DMS153 treated with DMSO at 0.1 percent for 48 hours (cell line): ENCODE measurements around the gene KLF8.
"Not testable (repeated sequence)": the region's sequence is repeated elsewhere in the genome, so short reads cannot be mapped to it uniquely, and the experiment has no call there.

Experiments
- DNase-seq: peaks from one replicate; lab custom pipeline; 2025; ENCODE audit not compliant: unreplicated experiment; lab: John Stamatoyannopoulos, UW

The KLF8 gene

DNA sequence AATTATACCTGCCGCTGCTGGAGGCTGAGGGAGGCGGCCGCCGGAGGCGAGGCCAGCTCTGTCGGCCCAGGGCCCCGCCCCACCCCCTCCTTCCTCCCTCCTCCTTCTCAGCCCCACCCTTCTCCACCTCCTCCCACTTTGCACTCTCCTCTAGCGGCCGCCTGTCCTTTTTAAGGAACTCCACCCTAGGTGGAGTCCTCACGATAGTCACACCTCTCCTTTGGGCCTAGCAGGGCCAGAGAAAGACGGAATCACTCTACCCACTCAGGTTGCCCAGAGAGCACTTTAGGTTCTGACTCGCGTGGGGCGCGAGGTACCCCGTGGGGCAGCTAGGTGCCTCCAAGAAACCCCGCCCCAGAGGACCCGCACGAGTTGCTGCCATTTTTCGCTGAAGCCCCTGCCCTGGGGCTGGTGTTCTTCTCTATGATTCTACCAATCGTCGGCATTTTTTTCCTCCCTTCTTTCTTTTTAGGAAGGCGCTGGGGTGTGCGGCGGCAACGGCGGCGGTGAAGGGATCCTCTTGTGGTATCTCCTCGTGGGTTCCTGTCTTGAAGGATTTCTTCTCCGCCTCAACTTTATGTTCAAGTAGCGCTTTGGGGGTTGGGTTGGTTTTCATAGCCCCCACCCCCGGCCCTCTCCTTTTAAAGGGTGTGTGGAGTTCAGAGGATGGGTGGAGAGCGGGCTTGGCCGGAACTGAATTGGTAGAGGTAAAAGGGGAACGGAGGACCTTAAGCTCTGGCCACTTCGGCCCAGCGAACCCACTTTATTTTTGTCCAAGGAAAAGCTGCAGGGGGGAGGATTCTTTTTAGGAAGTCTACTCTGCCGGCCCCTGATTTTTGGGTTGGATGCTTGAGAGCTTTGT is at the start of gene KLF8:
KLF8 (plus strand) TSS at position 136 of the 862 bp plus-strand sequence. CDS start 979 bp downstream, outside the sequence.
- no peak for DNase-seq

DNA sequence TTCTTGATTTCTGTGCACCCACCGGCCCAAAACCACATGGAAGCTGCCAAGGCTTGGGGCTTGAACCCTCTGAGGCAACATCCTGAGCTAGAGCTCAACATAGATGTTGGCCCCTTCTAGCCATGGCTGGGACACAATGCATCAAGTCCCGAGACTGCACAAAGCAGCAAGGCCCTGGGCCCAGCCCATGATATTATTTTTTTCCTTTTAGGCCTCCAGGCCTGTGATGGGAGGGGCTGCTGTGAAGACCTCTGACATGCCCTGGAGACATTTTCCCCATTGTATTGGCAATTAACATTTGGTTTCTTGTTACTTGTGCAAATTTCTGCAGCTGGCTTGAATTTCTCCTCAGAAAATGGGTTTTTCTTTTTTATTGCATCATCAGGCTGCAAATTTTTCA is 25.2 kb upstream of the KLF8 start:
- DNase-seq: not testable (repeated sequence)

DNA sequence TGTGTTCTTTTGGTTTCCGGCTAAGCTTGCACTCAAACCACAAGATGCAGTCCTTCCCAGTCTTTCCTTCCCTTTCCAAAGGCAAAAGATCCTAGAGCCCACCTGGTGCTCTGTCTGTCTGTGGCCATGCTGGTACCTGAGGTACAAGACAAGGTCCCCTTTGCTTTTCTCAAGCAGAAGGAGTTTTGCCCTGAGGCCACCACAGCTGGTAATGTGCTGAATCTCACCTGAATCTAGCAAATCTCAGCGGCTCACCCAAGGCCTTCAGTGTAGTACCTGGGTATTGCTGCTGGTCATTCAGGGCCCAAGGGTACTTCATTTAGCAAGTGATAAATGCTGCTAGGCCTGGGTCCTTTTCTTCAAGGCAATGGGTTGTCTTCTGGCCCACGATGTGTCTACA is 20.5 kb upstream of the KLF8 start:
- no peak for DNase-seq

DNA sequence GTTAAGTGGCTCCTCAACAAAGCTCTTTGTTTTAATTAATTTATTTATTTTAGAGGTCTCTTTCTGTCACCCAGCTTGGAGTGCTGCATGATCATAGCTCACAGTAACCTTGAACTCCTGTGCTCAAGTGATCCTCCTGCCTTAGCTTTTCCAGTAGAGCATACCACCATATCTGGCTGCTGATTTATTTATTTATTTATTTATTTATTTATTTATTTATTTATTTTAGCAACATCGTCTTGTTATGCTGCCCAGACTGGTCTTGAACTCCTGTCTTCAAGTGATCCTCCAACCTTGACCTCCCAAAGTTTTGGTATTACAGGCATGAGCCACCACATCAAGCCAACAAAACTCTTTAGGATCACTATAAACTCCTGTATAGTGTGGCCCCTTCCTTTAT is 15.8 kb upstream of the KLF8 start:
- DNase-seq: no peak

DNA sequence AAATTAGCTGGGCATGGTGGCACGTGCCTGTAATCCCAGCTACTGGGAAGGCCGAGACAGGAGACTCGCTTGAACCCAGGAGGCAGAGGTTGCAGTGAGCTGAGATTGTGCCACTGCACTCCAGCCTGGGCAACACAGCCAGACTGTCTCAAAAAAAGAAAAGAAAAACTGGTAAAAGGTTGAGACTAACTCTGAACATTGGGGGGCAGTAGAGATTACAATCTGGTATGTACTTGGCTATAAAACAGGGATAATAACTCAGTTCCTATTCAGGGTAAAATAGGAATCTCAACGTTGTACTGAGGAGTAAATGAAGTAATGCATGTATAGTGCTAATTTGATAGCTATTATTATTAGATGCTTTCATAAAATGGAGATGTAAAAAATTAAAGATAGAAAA is 12.5 kb upstream of the KLF8 start:
- DNase-seq: no peak

DNA sequence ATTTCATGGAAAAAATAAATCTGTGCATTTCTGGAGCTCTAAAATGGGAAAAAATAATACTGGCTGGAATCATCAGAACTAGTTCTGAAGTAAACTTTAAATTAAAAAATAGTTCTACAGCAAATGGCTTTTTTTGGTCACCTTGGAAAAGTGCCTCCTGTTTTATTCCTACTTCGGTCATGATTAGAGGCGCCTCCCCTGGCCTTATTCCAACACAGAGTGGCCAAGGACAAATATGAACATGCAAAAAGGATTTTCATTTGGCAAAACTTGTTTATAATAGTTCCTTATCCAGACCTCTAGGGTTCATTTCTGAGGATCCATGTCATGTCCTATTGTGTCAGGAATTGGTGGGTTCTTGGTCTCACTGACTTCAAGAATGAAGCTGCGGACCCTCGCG is 11.1 kb upstream of the KLF8 start:
- no peak for DNase-seq

DNA sequence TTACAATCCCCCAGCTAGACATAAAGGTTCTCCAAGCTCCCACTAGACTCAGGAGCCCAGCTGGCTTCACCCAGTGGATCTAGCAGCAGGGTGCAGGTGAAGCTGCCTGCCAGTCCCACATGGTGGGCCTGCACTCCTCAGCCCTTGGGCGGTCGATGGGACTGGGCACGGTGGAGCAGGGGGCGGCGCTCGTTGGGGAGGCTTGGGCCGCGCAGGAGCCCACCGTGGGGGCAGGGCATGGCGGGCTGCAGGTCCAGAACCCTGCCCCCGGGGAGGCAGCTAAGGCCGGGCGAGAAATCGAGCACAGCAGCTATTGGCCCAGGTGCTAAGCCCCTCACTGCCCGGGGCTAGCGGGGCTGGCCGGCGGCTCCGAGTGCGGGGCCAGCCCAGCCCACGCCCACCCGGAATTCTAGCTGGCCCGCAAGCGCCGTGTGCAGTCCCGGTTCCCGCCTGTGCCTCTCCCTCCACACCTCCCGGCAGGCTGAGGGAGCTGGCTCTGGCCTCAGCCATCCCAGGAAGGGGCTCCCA is 9.6 kb upstream of the KLF8 start:
- no peak for DNase-seq

DNA sequence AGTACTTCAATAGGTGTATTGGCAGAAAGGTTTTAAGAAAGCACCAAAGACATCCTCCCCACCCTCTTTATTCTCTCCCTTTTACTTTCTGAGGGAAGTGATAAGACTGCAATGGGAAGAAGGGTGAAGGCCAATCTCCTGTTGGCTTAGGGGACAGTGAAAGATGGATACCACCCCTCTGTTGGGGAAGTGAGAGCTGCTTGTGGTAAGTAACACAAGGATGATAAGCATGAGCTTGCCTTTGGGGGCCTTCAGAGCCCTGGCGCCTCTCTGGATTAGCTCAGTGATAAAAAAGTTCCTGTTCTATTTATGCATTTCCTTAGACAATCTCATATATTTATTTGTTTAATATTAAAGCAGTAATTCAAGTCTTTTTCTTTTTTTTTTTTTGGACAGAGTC is 5.2 kb upstream of the KLF8 start:
- DNase-seq: no peak

DNA sequence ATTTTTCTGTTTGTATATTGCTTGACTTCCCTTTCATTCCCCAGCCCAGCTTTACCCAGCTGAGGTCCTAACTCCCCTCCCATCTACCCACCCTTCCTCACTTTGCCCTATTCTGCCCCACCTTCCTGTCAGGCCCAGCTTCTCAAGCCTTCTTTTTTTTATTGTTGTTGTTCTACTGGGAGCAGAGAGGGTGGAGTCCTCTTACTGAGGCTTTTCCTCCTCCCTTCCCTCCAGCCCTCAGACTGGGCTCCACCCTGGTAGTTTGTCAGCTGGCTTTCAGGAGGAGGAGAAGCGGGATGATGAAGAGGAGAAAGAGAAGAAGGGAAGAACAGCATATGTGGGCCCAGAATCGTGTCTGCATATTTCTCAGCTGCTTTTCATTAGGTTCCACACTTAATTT is 3.2 kb upstream of the KLF8 start:
- DNase-seq: no peak

DNA sequence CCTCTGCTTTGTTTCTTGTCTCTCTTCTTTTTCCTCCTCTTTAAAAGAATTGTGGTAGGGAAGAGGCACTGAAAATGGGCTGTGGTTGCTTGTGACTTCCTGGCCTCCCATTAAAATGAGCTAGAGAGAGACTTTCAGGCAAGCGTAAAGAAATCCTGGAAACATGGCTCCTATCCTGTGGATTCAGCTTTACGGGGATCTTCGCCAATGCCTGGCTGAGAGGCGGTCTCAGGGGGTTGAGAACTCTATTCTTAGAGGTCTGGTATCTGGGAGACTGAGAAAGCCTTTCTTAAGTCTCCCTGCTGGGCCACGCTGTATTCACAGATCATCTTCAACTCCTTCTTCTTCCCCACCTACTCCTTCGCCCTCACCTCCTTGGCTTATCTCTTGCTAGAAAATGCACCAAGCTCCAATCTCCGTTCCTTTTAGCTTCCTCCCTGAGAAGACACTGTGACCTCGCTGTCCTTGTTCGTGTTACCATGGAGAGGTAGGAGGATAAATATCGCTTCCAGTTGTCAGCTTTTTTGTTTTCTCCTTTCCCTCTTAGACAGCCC is 542 bp upstream of the KLF8 start:
- no peak for DNase-seq

DNA sequence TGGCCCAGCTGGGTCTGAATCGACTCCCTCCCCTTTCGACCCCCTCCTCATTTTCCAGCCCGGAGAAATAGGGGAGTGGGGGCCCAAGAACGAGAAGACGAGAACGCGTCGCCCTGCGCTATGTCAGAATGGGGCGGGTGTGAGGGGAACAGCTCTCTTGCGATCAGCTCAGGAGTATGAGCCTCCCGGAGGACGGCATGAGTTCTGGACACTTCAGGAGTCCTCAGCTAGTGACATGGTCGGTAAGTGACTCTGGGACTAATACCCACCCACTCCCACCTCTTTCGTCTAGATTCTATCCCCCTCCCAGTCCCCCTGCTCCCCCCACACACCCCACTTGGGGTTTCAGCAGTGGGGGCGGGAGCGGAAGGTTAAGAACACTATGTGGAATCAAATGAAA is 944 bp downstream of the KLF8 start:
- DNase-seq: no peak

DNA sequence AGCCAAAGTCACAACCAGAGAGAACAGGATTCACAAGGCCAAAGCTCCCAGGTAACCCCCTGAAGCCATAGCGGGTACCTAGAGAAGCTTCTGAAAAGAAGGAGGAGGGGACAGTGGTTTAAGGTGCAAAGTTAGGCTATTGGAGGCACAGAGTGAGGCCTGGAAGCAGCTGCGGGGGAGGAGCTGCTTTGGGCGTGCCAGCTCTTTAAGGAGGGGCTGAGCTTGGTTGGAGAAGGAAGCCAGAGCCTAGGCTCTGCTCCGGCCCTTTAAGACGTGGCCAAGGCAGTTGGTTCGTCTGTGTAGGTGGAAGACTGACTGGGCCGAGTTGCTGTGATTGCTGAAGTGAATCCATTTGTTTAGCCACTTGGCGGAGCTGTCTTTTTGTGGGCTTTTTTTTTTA is 1.5 kb downstream of the KLF8 start:
- no peak for DNase-seq

DNA sequence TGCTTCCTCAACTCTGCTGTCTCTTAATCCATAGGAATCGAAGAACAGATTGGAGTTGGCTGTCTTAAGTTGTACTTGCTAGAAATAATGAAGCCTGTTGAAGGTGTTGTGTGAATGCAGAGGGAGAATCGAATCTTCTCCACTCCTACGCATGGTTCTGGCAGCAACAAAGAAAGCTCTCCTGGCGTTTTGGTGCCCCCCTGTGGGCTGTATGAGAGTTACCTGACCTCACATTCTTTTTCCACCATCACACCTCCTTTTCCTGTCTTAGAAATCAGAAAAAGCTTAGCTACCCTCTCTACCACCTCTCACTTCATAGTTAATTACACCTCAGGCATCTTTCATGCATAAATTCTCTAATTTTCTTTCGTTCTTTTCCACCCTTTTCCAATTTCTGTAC is 16.3 kb downstream of the KLF8 start:
- no peak for DNase-seq

DNA sequence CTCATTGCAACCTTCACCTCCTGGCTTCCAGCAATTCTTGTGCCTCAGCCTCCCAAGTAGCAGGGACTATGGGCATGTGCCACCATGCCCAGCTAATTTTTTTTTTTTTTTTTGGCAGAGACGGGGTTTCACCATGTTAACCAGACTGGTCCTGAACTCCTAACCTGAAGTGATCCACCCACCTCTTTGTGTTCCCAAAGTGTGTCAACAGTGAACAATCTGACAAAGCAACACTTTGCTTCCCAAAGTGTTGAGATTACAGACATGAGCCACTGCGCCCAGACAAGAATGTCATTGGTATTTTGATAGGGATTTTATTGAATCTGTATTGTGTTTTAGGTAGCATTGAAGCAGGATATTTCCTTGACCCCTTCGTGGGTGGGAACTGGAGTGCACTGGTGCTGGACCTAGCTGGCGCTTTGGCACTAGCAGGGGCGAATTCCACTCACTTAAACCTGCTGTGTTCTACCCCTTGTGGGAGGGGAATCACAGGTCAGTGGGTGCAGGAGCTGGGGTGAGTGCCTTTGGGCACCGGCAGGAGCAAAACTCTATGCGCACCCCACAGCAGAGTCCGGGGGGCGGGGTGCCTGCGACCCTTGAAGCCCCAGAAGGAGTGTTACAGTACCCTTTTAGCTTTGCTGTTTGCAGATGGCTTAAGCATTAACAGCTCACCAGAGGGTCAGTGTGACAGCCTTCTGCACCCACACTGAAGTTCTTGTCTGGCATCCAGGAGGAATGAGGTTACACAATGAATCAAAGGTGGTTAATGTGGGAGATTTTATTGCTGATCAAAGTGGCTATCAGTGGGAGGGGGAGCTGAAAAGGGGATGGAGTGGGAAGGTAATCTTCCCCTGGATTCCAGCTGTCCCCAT is 21.9 kb downstream of the KLF8 start:
- no peak for DNase-seq

DNA sequence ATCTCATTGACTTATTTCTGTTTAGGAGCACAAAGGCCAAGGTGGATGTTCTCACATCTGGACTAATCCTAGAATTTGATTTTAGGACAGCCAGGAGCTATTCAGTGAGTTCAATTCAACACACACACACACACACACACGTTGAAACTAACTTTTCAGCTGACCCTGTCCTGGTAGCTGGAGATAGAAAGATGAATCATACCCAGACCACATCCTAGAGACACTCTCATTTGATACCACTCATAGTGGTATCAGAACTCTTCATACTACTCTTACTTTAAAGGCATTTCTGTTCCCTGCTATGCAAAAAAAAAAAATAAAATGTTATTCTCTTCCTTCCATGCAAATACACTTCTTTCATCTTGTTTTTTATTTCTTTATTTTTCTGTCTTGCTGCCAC is 36.7 kb downstream of the KLF8 start:
- no peak for DNase-seq

DNA sequence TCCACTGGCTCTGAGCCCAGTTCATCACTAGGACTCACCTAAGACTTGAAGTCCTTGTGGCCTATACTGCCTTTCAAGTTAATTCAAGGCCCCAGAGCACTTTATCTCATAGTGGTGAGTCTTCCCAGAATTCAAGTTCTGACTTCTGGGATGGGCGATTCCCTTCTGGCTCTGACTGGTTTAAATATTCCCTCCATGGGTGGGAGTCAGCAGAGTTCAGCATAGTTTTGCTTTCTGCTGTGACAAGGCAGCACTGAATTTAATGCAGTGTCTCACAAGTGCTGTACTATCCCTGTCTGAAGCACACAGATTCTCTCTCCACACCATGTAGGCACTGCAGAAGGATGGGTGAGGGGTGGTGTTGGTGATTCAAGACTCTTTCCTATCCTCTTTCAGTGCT is 46.5 kb downstream of the KLF8 start:
- DNase-seq: no peak

DNA sequence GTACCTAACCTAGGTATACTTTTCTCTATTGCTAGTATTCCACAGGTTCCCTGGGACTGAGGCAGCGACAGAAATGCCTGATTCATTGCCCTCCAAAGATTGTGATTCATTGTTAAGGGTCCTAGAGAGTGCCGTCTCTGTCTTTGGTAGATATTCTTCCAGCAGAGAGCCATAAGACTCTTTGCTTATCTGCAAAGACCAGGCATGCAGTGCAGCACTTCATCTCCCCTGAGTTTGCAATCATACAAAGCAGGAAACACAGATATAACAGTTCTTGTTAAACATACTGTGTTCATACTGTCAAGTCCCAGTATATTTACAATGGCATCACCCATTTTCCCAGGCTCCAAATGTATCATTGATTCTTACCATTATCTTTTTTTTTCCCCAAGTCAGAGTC is 47.7 kb downstream of the KLF8 start:
- DNase-seq: no peak

DNA sequence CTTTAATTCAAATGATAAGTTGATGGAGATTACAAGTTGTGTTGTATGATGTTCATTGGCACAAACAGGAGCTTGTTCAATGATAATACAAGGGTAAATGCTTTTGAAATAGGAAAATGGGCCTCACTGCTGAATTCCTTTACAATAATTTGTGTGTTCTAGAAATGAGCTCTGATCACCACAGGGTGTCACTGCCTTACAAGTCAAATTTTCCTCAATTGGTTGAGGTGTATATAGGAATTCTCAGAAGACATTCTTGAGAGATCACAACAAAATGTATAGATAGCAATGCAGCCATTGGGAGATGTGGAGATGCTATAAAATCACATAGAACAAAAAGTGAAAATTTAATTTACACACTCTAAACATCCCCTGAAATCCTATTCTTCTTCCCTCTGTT is 49.6 kb downstream of the KLF8 start:
- no peak for DNase-seq

DNA sequence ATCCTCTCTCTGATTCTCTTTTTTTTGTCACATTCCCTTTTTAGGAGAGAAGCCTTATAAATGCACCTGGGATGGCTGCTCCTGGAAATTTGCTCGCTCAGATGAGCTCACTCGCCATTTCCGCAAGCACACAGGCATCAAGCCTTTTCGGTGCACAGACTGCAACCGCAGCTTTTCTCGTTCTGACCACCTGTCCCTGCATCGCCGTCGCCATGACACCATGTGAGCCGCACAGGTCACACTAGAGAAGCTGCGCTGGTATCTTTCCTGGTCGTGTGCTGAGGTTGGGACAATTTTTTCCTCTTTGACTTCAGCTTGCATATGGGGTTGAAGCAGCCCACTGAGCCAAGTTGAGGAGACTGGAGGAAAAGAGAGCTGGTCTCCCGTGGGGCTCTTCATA is 52.1 kb downstream of the KLF8 start:
- no peak for DNase-seq

DNA sequence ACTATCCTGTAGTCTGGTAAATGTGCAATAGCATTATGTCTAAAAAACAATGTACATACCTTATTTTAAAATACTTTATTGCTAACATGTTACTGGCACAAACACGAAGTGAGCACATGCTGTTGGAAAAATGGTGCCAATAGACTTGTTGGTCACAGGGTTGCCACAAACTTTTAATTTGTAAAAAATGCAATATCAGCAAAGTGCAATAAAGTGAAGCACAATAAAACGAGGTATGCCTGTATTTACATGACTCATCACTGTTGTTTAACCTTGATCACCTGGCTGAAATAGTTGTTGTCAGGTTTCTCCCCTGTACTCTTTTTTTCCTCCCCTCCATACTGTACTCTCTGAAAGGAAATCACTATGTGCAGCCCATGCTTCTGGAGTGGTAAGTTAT is 56.5 kb downstream of the KLF8 start:
- DNase-seq: no peak

DNA sequence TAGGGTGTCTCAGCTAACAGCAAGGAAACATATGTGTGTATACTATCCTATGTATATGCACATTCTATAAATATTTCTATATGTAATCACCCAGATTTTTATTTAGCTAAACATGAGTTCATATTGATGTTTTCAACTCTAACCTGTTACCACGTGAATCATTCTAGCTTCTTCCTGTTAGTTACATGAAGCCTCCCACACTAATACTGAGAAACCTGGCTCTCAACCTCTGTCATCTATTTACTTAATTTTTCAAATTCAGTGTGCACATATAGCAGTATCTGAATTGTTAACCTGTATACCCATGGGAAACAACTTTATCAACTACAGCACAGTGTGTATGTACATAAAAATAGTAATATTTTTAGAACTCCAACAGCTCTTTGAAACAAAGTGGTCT is 57.3 kb downstream of the KLF8 start:
- no peak for DNase-seq

DNA sequence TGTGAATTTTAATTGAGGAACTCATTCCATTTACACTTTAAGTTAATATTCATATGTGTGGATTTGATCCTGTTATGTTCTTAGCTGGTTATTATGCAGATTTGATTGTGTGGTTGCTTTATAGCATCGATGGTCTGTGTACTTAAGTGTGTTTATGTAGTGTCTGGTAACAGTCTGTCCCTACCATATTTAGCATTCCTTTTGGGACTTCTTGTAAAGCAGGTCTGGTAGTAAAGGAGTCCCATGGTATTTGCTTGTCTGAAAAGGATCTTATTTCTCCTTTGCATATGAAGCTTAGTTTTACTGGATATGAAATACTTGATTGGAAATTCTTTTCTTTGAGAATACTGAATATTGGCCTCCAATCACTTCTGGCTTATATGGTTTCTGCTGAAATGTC is 76.6 kb downstream of the KLF8 start:
- DNase-seq: no peak
